Posterior cingulate gyrus (tissue), 11 donors: Measurements from ENCODE around the gene ABHD4.

Experiments used
- DNase-seq, 10 donors: peaks; one replicate each; pipeline versions ENCODE4 v3.0.0 to v3.0.0-alpha.2; 2020 to 2021; ENCODE audit warnings: mixed read lengths in 3 of 10
- intact Hi-C: fragments of 100-400 bp; cut with DNase I; formaldehyde crosslinking; loops from one replicate; pipeline ENCODE4 v1.15.1; 2023

Gene ABHD4

GRCh38 chr14:22653012-22653621, 55.0 kb downstream of the ABHD4 start:
- intact Hi-C loops = loop anchor here (1.0 to 10.0 kb wide), 2 partner anchors 96 to 202 kb away; no protein-coding TSS in a partner anchor
- peak in 5 of 10 donors; percentile 16 to 72 (median 29) for DNase-seq

- intact Hi-C loops = loop anchor here (10.0 kb wide), 1 partner anchor 199 kb away; no protein-coding TSS in a partner anchor
Observed at GRCh38 chr14:22656226-22656625, 58.1 kb downstream of the ABHD4 start.

GRCh38 chr14:22656945-22657731, 59.0 kb downstream of the ABHD4 start:
- no peak for DNase-seq
- intact Hi-C loops = loop anchor here (10.0 kb wide), 1 partner anchor 198 kb away; no protein-coding TSS in a partner anchor

More at GRCh38 chr14:22656226-22656625, 58.1 kb downstream of the ABHD4 start:
- DNase-seq = no peak

GRCh38 chr14:22657861-22658260, 59.8 kb downstream of the ABHD4 start:
- DNase-seq = no peak
- intact Hi-C loops = loop anchor here (10.0 kb wide), 1 partner anchor 197 kb away; no protein-coding TSS in a partner anchor

GRCh38 chr14:22658946-22659345, 60.8 kb downstream of the ABHD4 start:
- DNase-seq = no peak
- intact Hi-C loops = loop anchor here (10.0 kb wide), 1 partner anchor 196 kb away; no protein-coding TSS in a partner anchor

- intact Hi-C loops = no loop called here
- no peak for DNase-seq
Observed at GRCh38 chr14:22660654-22661053, 62.6 kb downstream of the ABHD4 start.
